Measurements from ENCODE around the gene EIF3D. TPM values are rescaled to one million over a fixed set of nuclear protein-coding genes. Genes with fewer than 3 reads are reported as not detected.

EIF3D gene
- total RNA-seq, 120 experiments from 2014 or later = 41.6 to 81.0 (median 63.3) TPM

Other genes starting within 250 kb of the EIF3D start
- 100 to 1,000 TPM in 119 of 120 experiments, 10 to 100 TPM in 1; 95.7 to 282 (median 162) TPM for gene MYH9, start 141.2 kb downstream of the EIF3D start, total RNA-seq
- 10 to 100 TPM; 47.2 to 80.9 (median 65.4) TPM for gene TXN2, start 47.5 kb downstream of the EIF3D start, total RNA-seq
- 10 to 100 TPM; 32.6 to 77.4 (median 49.9) TPM for gene FOXRED2, start 22.1 kb downstream of the EIF3D start, total RNA-seq
- 10 to 100 TPM in 119 of 120 experiments, 1 to 10 TPM in 1; 6.0 to 35.7 (median 24.8) TPM for gene CACNG2, start 174.6 kb upstream of the EIF3D start, total RNA-seq
- 10 to 100 TPM; 29.3 to 64.1 (median 43.9) TPM for gene IFT27, start 247.0 kb upstream of the EIF3D start, total RNA-seq